Measurements from ENCODE around the gene NTMT1.

Gene NTMT1

DNA sequence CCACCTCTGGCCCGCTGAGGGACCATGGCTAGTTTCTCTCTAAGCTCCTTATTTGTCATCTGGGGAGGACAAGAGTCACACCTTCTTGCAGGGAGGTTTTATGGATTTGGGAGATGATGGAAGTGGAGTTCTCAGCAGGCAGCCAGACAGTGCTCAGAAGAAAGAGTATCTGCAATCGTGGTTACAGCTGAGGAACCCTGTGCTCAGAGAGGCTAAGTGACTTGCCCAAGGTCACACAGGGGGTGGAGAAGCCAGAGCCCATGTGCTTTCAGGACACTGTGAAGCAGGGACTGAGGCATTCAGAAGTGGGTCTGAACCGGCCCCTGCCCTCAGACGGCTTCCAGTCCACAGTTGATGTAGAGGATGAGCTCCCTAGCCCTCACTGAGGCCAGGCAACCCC, 50.3 kb downstream of the NTMT1 start:
- H3K36me3 Mint-ChIP-seq (ENCODE audit: low read depth) = no peaks in the 10 kb centered on the region
- peaks cover 20% of the 10 kb centered on the region for H3K27me3 Mint-ChIP-seq
- no peaks in the 10 kb centered on the region for H3K9me3 Mint-ChIP-seq
- H3K4me3 Mint-ChIP-seq = no peak overlapping the region
- ATAC-seq (no peak), DNase-seq (no peak)
- peaks cover 3% of the 10 kb centered on the region for H3K4me1 Mint-ChIP-seq
- no peak overlapping the region for H3K27ac Mint-ChIP-seq

DNA sequence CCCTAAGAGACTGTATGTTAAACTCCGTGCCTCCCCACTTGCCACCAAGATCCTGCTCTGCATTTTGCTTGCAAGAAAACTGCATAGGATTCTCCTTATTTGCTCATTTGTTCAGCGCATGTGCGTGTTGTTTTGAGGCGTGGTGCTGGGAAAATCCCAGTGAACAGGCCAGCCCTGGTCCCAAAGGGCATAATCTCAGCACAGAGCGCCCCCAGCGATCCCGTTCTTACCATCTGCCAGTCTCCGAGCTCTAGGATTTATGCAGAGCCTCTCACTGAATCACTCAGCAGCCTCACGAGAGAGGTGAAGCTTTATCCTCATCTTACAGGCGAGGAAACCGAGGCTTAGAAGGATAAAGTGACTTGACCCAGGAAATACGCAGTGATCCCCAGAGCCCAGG, 51.0 kb downstream of the NTMT1 start:
- Mint-ChIP-seq H3K4me3 (no peak overlapping the region), H3K27ac (no peak overlapping the region), H3K27me3 (peaks cover 20% of the 10 kb centered on the region), H3K36me3 (ENCODE audit: low read depth) (no peaks in the 10 kb centered on the region), H3K4me1 (no peaks in the 10 kb centered on the region), H3K9me3 (no peaks in the 10 kb centered on the region)
- DNase-seq (no peak), ATAC-seq (no peak)

DNA sequence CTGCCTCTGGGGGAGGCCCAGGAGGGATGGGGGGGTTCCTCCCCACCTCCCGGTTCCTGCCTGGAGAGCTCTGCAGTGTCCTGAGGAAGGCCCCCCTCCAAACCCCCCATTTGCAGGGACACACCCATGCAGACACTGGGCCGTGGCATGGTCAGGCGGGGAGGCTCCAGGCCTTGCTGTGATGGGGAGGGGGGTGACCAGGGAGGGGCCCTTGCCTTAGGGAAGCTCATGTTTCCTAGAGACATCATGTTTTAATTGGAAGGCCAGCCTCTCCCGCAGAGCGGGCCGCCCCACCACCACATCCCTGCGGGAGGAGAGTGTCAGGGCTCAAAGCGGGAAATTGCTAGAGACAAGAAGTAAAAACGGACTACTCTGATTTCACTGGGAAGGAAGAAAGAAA, 51.5 kb downstream of the NTMT1 start:
- Mint-ChIP-seq H3K27me3 (peaks cover 20% of the 10 kb centered on the region), H3K4me3 (no peak overlapping the region), H3K36me3 (ENCODE audit: low read depth) (no peaks in the 10 kb centered on the region), H3K4me1 (no peaks in the 10 kb centered on the region), H3K9me3 (no peaks in the 10 kb centered on the region), H3K27ac (no peak overlapping the region)
- DNase-seq (no peak), ATAC-seq (no peak)

DNA sequence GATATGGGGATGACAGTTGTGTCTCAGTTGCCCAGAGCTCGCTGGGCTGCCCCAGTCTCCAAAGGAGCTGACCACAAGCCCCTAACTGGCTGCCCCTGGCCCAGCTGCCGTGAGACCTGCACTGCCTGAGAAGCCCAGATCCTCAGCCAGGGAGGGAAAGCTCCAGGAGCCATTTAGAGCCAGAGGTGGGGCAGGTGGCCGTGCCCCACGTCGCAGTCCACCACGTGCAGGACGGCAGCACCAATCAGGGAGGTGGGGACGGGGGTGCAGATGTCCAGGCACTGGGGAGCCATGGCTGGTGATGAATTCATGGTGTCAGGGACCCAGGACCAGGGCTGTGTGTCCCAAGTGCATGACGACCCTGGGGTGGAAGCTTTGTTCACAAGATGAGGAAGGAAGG, 52.9 kb downstream of the NTMT1 start:
- Mint-ChIP-seq H3K27ac (no peak overlapping the region), H3K4me1 (no peaks in the 10 kb centered on the region), H3K4me3 (no peak overlapping the region), H3K36me3 (ENCODE audit: low read depth) (no peaks in the 10 kb centered on the region), H3K9me3 (no peaks in the 10 kb centered on the region), H3K27me3 (peaks cover 20% of the 10 kb centered on the region)
- no peak for ATAC-seq
- DNase-seq = no peak

DNA sequence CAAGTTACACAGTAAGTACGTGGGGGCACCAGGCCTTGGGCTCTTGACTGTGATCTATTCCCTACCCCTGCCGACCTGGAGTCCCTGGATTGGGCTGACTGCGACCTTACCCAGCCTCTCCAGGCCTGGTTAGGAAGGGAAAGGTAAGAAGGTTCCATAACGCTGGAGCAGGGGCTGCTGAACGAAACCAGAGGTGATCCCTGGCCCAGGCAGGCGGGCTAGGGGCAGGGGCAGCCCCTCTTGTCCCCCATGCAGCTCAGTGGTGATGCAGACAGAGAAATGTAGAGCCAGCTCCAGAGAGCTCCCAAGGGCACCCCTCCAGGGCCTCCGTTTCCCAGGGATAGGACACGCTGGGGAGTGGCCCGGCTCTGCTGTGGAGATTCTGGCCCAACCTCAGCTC, 53.6 kb downstream of the NTMT1 start:
- Mint-ChIP-seq H3K4me1 (no peaks in the 10 kb centered on the region), H3K27ac (no peak overlapping the region), H3K9me3 (no peaks in the 10 kb centered on the region), H3K27me3 (peaks cover 18% of the 10 kb centered on the region), H3K4me3 (no peak overlapping the region), H3K36me3 (ENCODE audit: low read depth) (no peaks in the 10 kb centered on the region)
- ATAC-seq (no peak), DNase-seq (no peak)

DNA sequence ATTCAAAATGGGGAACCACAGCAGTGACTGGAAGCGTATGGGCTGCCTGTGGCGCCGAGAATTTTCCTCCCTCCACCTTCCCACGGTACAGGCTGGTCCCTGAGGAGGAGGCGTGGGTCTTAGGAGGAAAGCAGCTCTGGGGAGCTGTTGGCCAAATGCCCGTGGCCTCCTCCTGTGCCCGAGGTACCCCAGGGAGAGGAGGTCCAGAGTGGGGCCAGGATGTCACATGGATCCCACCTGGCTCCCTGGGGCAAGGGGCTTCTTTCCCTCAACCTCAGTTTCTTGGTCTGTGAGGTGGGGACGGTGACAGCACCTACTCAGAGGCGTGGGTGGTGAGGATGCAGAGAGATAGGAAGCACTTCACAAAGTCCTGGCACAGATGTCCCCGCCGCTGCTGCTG, 56.0 kb downstream of the NTMT1 start:
- ATAC-seq (no peak), DNase-seq (no peak)
- Mint-ChIP-seq H3K27me3 (peaks cover 17% of the 10 kb centered on the region), H3K4me1 (no peaks in the 10 kb centered on the region), H3K4me3 (no peak overlapping the region), H3K36me3 (ENCODE audit: low read depth) (no peaks in the 10 kb centered on the region), H3K9me3 (no peaks in the 10 kb centered on the region), H3K27ac (no peak overlapping the region)

DNA sequence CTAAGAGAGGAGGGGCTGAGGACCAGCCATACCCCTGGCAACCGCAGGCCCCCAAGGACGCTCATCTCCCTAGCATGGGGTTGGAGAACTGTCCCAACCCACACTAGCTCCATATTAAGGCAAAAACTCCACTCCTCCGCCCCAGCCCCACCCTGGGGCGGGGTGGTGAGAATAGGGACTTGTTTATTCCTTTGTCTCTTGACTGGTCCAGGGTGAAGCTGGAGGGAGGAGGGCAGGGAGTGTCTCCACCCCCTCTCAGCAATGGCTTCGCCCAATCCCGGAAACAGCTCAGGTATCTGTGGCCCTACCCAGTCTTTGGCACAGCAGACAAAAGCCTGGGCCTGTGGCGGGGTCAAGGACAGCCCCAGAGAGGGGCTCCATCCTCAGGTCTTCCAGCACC, 56.4 kb downstream of the NTMT1 start:
- DNase-seq (no peak), ATAC-seq (no peak)
- no peak overlapping the region for H3K4me3 Mint-ChIP-seq
- no peaks in the 10 kb centered on the region for H3K4me1 Mint-ChIP-seq
- no peaks in the 10 kb centered on the region for H3K36me3 Mint-ChIP-seq (ENCODE audit: low read depth)
- H3K9me3 Mint-ChIP-seq = no peaks in the 10 kb centered on the region
- H3K27ac Mint-ChIP-seq = no peak overlapping the region
- H3K27me3 Mint-ChIP-seq = peaks cover 15% of the 10 kb centered on the region

DNA sequence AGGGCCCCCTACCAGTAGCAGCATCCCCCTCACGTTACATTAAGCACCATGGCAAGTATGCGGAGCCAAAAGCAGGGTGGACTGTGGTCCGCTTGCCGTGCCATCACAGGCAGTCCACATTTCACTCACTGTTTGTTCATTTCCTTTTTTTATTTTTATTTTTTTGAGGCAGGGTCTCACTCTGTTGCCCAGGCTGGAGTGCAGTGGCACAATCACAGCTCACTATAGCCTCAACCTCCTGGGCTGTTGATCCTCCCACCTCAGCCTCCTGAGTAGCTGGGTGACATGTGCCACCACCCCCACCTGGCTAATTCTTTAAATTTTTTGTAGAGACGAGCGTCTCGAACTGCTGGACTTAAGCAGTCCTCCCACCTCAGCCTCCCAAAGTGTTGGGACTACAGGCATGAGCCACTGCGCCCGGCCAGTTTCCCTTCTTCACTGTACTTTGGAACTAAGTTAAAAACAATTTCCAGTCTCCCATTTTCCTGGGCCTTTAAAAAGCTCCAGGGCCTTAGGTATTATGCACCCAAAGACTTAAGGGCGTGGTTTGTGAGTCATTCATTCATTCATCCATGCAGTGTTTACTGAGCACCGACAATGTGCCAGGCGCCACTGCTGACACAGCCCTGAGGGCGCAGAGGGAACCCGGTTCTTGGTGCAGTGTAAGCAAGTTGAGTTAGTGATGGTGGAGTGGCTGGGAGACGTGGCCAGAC, 59.4 kb downstream of the NTMT1 start:
- Mint-ChIP-seq H3K4me3 (no peak overlapping the region), H3K9me3 (no peaks in the 10 kb centered on the region), H3K36me3 (ENCODE audit: low read depth) (no peaks in the 10 kb centered on the region), H3K27ac (no peak overlapping the region), H3K27me3 (peaks cover 12% of the 10 kb centered on the region), H3K4me1 (no peaks in the 10 kb centered on the region)
- DNase-seq (no peak), ATAC-seq (no peak)

Data from activated naive CD8-positive, alpha-beta T cell treated with anti-CD3 and anti-CD28 coated beads, Interleukin-2, amount 50 U/mL, for 24 hours (primary cell).